ENCODE results near the gene MAMDC2. TPM values are rescaled to one million over a fixed set of nuclear protein-coding genes. Genes with fewer than 3 reads are reported as not detected.
A peak's percentile ranks its signal among the peaks of the same experiment; 100 is the strongest.

MAMDC2 gene
- total RNA-seq, 2 donors from 2014 or later = 28.8 to 32.5 TPM

GRCh38 chr9:70080481-70081119, 37.0 kb downstream of the MAMDC2 start:
- peak; percentile 81 for DNase-seq (ENCODE audit: low spot score)
- peaks cover 0 to 74% of the 10 kb centered on the region in 2 donors for H3K4me1 ChIP-seq
- no peaks in the 10 kb centered on the region for H3K9me3 ChIP-seq
- no peak overlapping the region for H3K4me3 ChIP-seq
- no peaks in the 10 kb centered on the region for H3K36me3 ChIP-seq
- TF ChIP-seq CTCF (IDR thresholded peaks at IDR 0.05) = no peak
- no peaks in the 10 kb centered on the region for H3K27me3 ChIP-seq
- H3K27ac ChIP-seq = peak overlapping the region; percentile 76 to 81

GRCh38 chr9:70081120-70081495, 37.5 kb downstream of the MAMDC2 start:
- Histone ChIP-seq H3K27me3 (no peaks in the 10 kb centered on the region), H3K36me3 (no peaks in the 10 kb centered on the region), H3K4me1 (peaks cover 0 to 69% of the 10 kb centered on the region in 2 donors), H3K4me3 (no peak overlapping the region), H3K9me3 (no peaks in the 10 kb centered on the region), H3K27ac (peak overlapping the region; percentile 76 to 81)
- no peak for DNase-seq (ENCODE audit: low spot score)
- TF ChIP-seq CTCF (IDR thresholded peaks at IDR 0.05) = no peak

- H3K27ac ChIP-seq = peak overlapping the region in 1 of 2 donors; percentile 24
Observed at GRCh38 chr9:70083429-70083828, 39.8 kb downstream of the MAMDC2 start.

GRCh38 chr9:70085241-70085640, 41.6 kb downstream of the MAMDC2 start:
- peaks cover 0 to 44% of the 10 kb centered on the region in 2 donors for H3K4me1 ChIP-seq
- no peak overlapping the region for H3K4me3 ChIP-seq
- no peak for DNase-seq (ENCODE audit: low spot score)
- H3K9me3 ChIP-seq = no peaks in the 10 kb centered on the region
- no peak for TF ChIP-seq CTCF (IDR thresholded peaks at IDR 0.05)
- H3K27ac ChIP-seq = no peak overlapping the region
- no peaks in the 10 kb centered on the region for H3K27me3 ChIP-seq
- H3K36me3 ChIP-seq = no peaks in the 10 kb centered on the region

More at GRCh38 chr9:70083429-70083828, 39.8 kb downstream of the MAMDC2 start:
- no peak overlapping the region for H3K4me3 ChIP-seq
- no peak for TF ChIP-seq CTCF (IDR thresholded peaks at IDR 0.05)
- H3K4me1 ChIP-seq = peaks cover 0 to 53% of the 10 kb centered on the region in 2 donors
- no peaks in the 10 kb centered on the region for H3K27me3 ChIP-seq
- no peaks in the 10 kb centered on the region for H3K36me3 ChIP-seq
- H3K9me3 ChIP-seq = no peaks in the 10 kb centered on the region
- no peak for DNase-seq (ENCODE audit: low spot score)

GRCh38 chr9:70091103-70091502, 47.5 kb downstream of the MAMDC2 start:
- H3K9me3 ChIP-seq = no peaks in the 10 kb centered on the region
- peaks cover 0 to 52% of the 10 kb centered on the region in 2 donors for H3K4me1 ChIP-seq
- H3K36me3 ChIP-seq = no peaks in the 10 kb centered on the region
- peak overlapping the region; percentile 49 to 52 for H3K27ac ChIP-seq
- no peak overlapping the region for H3K4me3 ChIP-seq
- no peaks in the 10 kb centered on the region for H3K27me3 ChIP-seq
- DNase-seq (ENCODE audit: low spot score) = no peak
- no peak for TF ChIP-seq CTCF (IDR thresholded peaks at IDR 0.05)

- no peaks in the 10 kb centered on the region for H3K27me3 ChIP-seq
- no peaks in the 10 kb centered on the region for H3K9me3 ChIP-seq
- peak overlapping the region; percentile 49 to 52 for H3K27ac ChIP-seq
- DNase-seq (ENCODE audit: low spot score) = no peak
- no peak for TF ChIP-seq CTCF (IDR thresholded peaks at IDR 0.05)
- peaks cover 0 to 52% of the 10 kb centered on the region in 2 donors for H3K4me1 ChIP-seq
- no peak overlapping the region for H3K4me3 ChIP-seq
- no peaks in the 10 kb centered on the region for H3K36me3 ChIP-seq
Observed at GRCh38 chr9:70091572-70091971, 47.9 kb downstream of the MAMDC2 start.
